HL-60/S4 treated with retinoic acid at 250 ng/mL for 4 days and 3 days (cell line): ENCODE data around the gene NHEJ1.
"Not testable (repeated sequence)": the region's sequence is repeated elsewhere in the genome, so short reads cannot be mapped to it uniquely, and the experiment has no call there.

Source experiments
- in situ Hi-C: fragments of 300-500 bp; cut with MboI; formaldehyde crosslinking; loops from 2 replicates; pipeline ENCODE4 v1.7.0; 2022; ENCODE audit warnings: low sequenced_read_pairs

Gene NHEJ1

GRCh38 chr2:219160186-219161017 is at the start of gene NHEJ1:
Gene NHEJ1, minus strand, starts transcription at chr2:219160815. Its CDS starts 2,453 bp downstream, at chr2:219158362.
- in situ Hi-C loops, result no loop called here

GRCh38 chr2:219209236-219210195 is 48.9 kb upstream of the NHEJ1 start:
- in situ Hi-C loops, result no loop called here

- in situ Hi-C loops, result no loop called here
Observed at GRCh38 chr2:219207884-219208740, 47.5 kb upstream of the NHEJ1 start.

- in situ Hi-C loops, result no loop called here
Observed at GRCh38 chr2:219207134-219207883, 46.7 kb upstream of the NHEJ1 start.

- in situ Hi-C loops, result no loop called here
Observed at GRCh38 chr2:219206328-219207133, 45.9 kb upstream of the NHEJ1 start, which contains the start of gene ZFAND2B. Gene ZFAND2B, plus strand, starts transcription at chr2:219206782. Its CDS starts 206 bp downstream, at chr2:219206988.

GRCh38 chr2:219205981-219206327 is 45.3 kb upstream of the NHEJ1 start:
- in situ Hi-C loops, result no loop called here

GRCh38 chr2:219205165-219205538 is 44.5 kb upstream of the NHEJ1 start:
- in situ Hi-C loops, result no loop called here

- in situ Hi-C loops, result no loop called here
Observed at GRCh38 chr2:219204425-219205164, 44.0 kb upstream of the NHEJ1 start.

GRCh38 chr2:219201331-219201730 is 40.7 kb upstream of the NHEJ1 start:
- in situ Hi-C loops, result not testable (repeated sequence)

- in situ Hi-C loops, result not testable (repeated sequence)
Observed at GRCh38 chr2:219200502-219201326, 40.1 kb upstream of the NHEJ1 start.

- in situ Hi-C loops, result no loop called here
Observed at GRCh38 chr2:219199470-219200211, 39.0 kb upstream of the NHEJ1 start.

- in situ Hi-C loops, result no loop called here
Observed at GRCh38 chr2:219198974-219199373, 38.4 kb upstream of the NHEJ1 start.

- in situ Hi-C loops, result no loop called here
Observed at GRCh38 chr2:219197388-219197787, 36.8 kb upstream of the NHEJ1 start.

GRCh38 chr2:219186754-219187456 is 26.3 kb upstream of the NHEJ1 start:
- in situ Hi-C loops, result no loop called here

- in situ Hi-C loops, result no loop called here
Observed at GRCh38 chr2:219184121-219184520, 23.5 kb upstream of the NHEJ1 start.

- in situ Hi-C loops, result no loop called here
Observed at GRCh38 chr2:219183151-219183772, 22.6 kb upstream of the NHEJ1 start.
